T-helper 9 cell (primary cell): ENCODE data around the gene C7orf33.

ENCODE experiments used
- DNase-seq: peaks from one replicate; pipeline ENCODE4 v3.0.0-alpha.2; 2020

C7orf33 gene

DNA sequence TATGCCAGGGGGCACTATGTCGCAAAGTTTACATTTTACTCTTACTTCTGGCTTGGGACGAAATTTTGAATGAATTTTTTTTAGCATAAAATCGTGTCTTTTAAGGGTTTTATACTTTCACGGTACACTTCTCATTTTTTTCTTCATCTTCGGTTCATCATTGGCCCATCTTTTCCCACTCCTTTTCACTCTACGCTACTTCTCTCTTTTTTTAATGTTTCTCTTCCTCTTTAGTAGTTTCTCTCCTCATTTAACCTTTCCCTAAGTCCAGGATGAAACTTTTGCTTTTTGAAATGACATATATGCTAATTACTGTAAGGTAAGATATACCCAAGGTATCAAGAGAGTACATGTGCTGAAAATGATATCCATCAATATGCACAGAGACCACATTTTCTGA is 39.5 kb downstream of the C7orf33 start:
- no peak for DNase-seq

DNA sequence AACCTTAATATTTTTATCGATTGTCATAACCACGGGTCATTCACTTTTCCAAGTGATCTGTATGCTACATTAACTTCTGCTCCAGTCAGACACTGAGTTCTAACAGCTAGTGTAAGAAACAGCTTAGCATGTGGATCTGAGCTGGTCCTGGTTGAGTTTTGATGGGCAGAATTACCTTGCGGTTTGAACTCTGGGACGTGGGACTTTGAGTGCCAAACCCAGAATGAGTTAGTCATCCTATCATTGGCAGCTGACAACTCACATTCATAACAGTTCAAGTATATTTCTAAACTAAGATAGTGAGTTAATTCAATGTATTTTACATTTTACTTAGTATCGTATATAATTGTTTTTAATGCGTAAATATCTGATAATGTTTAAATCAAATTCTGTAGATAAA is 43.2 kb downstream of the C7orf33 start:
- no peak for DNase-seq

DNA sequence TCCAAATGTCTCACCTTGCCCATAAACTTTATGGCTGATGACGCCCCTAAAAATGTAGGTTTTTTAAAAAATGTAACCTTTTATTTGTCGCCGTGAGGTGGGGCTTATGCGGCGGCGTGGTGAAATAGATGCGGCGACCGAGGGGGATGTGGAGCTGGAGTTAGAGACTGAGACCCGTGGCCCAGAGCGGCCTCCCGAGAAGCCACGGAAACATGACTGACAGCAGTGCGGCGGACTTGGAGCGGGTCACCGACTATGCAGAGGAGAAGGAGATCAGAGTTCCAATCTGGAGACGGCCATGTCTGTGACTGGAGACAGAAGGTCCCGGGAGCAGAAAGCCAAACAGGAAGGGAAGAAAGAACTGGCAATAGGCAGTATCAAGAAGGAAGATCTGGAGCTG is 46.5 kb downstream of the C7orf33 start:
- DNase-seq, result no peak

DNA sequence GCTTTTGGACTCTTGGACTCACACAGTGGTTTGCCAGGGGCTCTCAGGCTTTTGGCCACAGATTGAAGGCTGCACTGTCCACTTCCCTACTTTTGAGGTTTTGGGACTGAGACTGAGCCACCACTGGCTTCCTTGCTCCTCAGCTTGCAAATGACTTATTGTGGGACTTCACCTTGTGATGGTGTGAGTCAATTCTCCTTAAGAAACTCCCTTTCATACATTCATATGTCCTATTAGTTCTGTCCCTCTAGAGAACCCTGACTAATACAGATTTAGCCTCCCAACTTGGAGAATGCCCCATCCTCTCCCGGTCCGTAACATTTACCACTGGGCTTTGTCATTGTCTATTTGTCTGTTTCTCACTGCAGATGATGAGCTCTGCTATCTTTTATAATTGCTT is 55.3 kb downstream of the C7orf33 start:
- no peak for DNase-seq

DNA sequence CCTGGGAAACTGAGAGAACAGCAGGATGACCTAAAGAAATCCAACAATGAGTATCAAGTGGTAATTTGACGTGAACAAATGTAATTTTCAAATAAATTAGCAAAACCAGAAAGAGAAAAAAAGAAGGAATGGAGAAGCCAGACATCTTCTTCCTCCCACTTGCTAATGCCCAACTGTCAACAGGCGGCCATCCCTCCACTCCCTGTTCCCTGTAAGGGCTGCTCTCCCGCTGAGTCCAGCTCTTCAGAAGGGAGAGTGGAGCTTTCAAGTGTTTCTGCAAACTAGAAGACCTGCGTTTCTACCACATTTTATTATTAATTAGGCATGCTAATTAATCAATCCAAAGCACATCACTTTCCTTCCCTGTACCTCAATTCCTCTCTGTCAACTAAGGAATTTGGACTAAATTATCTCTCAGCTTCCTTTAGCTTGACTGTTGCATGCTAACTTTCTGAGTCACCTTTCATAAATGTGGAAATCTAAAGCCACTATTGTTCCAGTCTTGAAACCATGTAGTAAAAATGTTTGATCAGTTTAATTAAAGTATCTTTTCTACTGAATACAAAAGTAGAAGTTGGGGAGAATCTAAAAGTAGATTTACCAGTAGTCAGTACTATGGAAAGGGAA is 59.8 kb downstream of the C7orf33 start:
- DNase-seq, result no peak

DNA sequence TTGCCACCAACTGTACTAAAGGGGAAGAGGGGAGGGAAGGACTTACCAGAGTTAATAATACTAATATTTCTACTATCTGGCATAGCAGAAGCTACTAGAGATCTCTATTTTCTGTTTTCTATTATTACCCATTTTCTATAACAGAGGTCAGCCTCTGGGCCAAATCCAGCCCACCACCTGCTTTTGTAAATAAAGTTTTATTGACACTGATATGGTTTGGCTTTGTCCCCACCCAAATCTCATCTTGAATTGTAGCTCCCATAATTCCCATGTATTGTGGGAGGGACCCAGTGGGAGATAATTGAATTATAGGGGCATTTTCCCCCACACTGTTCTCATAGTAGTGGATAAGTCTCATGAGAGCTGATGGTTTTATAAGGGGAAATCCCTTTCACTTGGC is 62.2 kb downstream of the C7orf33 start:
- no peak for DNase-seq

DNA sequence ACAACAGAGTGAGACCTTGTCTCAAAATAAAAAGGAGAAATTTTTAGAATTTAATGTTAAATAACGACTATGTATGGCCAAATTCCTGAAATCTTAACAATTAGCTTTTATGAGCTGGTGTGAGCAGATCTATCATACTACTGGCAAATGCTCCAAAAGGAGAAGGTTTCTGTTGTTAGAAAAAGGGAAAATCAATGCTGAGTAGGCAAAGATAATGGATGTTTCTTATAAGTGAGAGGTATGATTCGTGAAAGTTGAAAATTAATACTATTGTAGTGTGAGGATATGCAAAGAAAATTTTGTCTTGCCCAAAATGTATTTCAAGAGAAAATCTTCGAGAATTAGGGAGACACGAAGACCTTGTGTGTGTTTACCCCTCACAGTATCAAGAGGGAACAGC is 67.4 kb downstream of the C7orf33 start:
- no peak for DNase-seq

DNA sequence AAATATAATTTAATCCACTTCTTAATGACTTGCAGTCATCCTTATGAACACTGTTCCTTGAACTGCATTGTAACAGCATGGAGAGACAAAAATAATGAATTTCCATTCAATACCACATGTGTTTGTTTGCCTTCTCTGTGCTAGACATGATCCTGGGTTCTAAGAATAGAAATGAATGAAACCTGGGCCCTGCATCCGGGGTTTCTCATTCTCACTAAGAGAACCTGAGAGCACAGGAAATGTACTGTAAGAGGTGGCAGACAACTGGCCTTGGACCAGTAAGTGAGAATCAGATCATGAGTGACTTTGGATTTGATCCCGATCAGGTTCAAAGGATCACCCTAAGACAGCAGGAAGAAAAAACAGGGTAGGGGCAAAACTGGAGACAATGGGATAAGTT is 70.9 kb downstream of the C7orf33 start:
- DNase-seq, result no peak

DNA sequence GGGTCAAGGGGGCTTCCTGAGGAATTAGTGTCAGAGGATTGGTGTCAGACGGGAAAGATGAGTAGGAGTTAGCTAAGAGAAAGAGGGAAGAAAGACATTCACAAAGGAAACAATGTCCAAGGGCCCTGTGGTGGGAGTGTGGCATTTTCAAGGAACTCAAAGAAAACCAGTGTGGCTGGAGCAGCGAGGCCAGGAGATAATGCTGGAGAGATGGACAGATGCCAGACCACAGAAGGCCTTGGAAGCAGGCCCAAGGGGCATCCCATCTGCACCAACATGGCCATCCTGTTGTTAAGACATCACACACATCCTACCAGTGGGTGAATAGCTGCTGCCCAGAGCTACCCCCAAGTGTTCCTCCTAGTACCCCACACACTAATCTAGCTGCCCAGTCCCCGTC is 72.1 kb downstream of the C7orf33 start:
- no peak for DNase-seq

DNA sequence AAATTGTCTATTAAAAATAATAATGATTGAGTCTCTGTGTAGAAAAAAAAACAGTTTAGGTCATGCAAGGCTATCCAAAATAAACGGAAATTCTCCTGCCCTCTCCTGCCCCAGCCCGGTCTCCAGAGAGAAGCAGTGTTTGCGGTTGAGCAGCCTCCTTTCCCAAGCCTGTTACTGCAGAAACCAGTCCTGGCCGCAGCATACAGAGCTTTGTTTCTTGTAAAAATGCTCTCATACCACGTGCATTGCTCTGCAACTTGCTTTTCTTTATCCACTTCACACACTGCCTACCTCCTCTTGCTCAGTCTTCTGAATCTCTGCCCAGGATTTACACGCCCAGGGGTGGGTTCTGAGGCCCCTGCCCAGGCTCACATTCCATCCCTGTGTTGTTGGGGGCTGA is 73.8 kb downstream of the C7orf33 start:
- no peak for DNase-seq

DNA sequence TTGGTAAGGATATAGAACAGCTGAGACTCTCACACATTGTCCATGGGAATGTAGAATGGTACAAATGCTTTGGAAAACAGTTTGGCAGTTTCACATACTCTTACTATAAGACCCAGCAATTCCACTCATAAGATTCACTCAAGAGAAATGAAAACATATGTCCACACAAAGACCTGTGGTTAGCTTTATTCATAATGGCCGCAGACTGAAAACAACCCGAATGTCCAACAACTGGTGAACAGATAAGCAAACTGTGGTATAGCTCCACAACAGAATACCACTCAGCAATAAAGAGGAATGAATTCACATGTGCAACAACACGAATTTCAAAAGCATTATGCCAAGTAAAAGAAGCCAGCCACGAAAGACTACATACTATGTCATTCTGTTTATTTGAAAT is 74.7 kb downstream of the C7orf33 start:
- no peak for DNase-seq
